ENCODE data around the gene CAMK2B.

CAMK2B gene

GRCh38 chr7:44294325-44295069 is 30.9 kb downstream of the CAMK2B start:
- no peak overlapping the region for H2AFZ ChIP-seq (ENCODE audit: low read depth)
- no peaks in the 10 kb centered on the region for H3K79me2 ChIP-seq (ENCODE audit: insufficient read depth, low read depth)
- H3K4me3 ChIP-seq (IDR thresholded peaks at IDR 0.05; ENCODE audit: insufficient read depth, low read depth, low read length), result no peak overlapping the region
- TF ChIP-seq CTCF (conservative IDR thresholded peaks at IDR 0.05; ENCODE audit: low read depth, low read length), result no peak
- no peak overlapping the region for H3K9ac ChIP-seq
- H3K4me1 ChIP-seq (ENCODE audit: low read depth, poor library complexity, severe bottlenecking), result no peaks in the 10 kb centered on the region
- no peaks in the 10 kb centered on the region for H3K27me3 ChIP-seq (ENCODE audit: insufficient read depth, low read depth)
- H3K36me3 ChIP-seq (ENCODE audit: insufficient read depth), result no peaks in the 10 kb centered on the region
- no peaks in the 10 kb centered on the region for H4K20me1 ChIP-seq (ENCODE audit: insufficient read depth)
- H3K27ac ChIP-seq, result no peak overlapping the region
- no peak overlapping the region for H3K4me2 ChIP-seq

- H3K4me1 ChIP-seq (ENCODE audit: low read depth, poor library complexity, severe bottlenecking), result no peaks in the 10 kb centered on the region
Measured at GRCh38 chr7:44293561-44294324, 31.7 kb downstream of the CAMK2B start.

GRCh38 chr7:44292876-44293560 is 32.4 kb downstream of the CAMK2B start:
- Histone ChIP-seq H2AFZ (ENCODE audit: low read depth) (no peak overlapping the region), H3K36me3 (ENCODE audit: insufficient read depth) (no peaks in the 10 kb centered on the region), H3K9ac (no peak overlapping the region), H3K4me1 (ENCODE audit: low read depth, poor library complexity, severe bottlenecking) (no peaks in the 10 kb centered on the region), H3K4me3 (IDR thresholded peaks at IDR 0.05; ENCODE audit: insufficient read depth, low read depth, low read length) (no peak overlapping the region), H3K4me2 (no peak overlapping the region), H3K27ac (no peak overlapping the region), H3K79me2 (ENCODE audit: insufficient read depth, low read depth) (no peaks in the 10 kb centered on the region), H4K20me1 (ENCODE audit: insufficient read depth) (no peaks in the 10 kb centered on the region), H3K27me3 (ENCODE audit: insufficient read depth, low read depth) (no peaks in the 10 kb centered on the region)
- no peak for TF ChIP-seq CTCF (conservative IDR thresholded peaks at IDR 0.05; ENCODE audit: low read depth, low read length)

More at GRCh38 chr7:44293561-44294324, 31.7 kb downstream of the CAMK2B start:
- no peak overlapping the region for H3K27ac ChIP-seq
- H3K79me2 ChIP-seq (ENCODE audit: insufficient read depth, low read depth), result no peaks in the 10 kb centered on the region
- no peak for TF ChIP-seq CTCF (conservative IDR thresholded peaks at IDR 0.05; ENCODE audit: low read depth, low read length)
- no peak overlapping the region for H3K9ac ChIP-seq
- H3K27me3 ChIP-seq (ENCODE audit: insufficient read depth, low read depth), result no peaks in the 10 kb centered on the region
- H3K4me3 ChIP-seq (IDR thresholded peaks at IDR 0.05; ENCODE audit: insufficient read depth, low read depth, low read length), result no peak overlapping the region
- no peak overlapping the region for H2AFZ ChIP-seq (ENCODE audit: low read depth)
- no peak overlapping the region for H3K4me2 ChIP-seq
- H3K36me3 ChIP-seq (ENCODE audit: insufficient read depth), result no peaks in the 10 kb centered on the region
- H4K20me1 ChIP-seq (ENCODE audit: insufficient read depth), result no peaks in the 10 kb centered on the region

- Histone ChIP-seq H3K4me2 (no peak overlapping the region), H3K27ac (no peak overlapping the region), H3K9ac (no peak overlapping the region), H3K4me3 (IDR thresholded peaks at IDR 0.05; ENCODE audit: insufficient read depth, low read depth, low read length) (no peak overlapping the region), H3K36me3 (ENCODE audit: insufficient read depth) (no peaks in the 10 kb centered on the region), H3K27me3 (ENCODE audit: insufficient read depth, low read depth) (no peaks in the 10 kb centered on the region), H4K20me1 (ENCODE audit: insufficient read depth) (no peaks in the 10 kb centered on the region), H3K4me1 (ENCODE audit: low read depth, poor library complexity, severe bottlenecking) (no peaks in the 10 kb centered on the region), H3K79me2 (ENCODE audit: insufficient read depth, low read depth) (no peaks in the 10 kb centered on the region), H2AFZ (ENCODE audit: low read depth) (no peak overlapping the region)
- no peak for TF ChIP-seq CTCF (conservative IDR thresholded peaks at IDR 0.05; ENCODE audit: low read depth, low read length)
Measured at GRCh38 chr7:44292420-44292817, 33.0 kb downstream of the CAMK2B start.
